Heart left ventricle (tissue), 16 donors: Measurements from ENCODE around the gene IL23R. TPM values are rescaled to one million over a fixed set of nuclear protein-coding genes. Genes with fewer than 3 reads are reported as not detected.

Source experiments
- ATAC-seq, 4 donors: fragments of 200-7000 bp; cut with Tn5 transposase; one replicate each; pipeline ENCODE4 v1.9.1; 2020 to 2022; ENCODE audit warnings: moderate library complexity in 4 of 4, mild to moderate bottlenecking in 3 of 4, moderate number of reproducible peaks in 1 of 4
- DNase-seq, 5 donors: peaks; one replicate each; pipeline ENCODE4 v3.0.0-alpha.2; 2020
- H3K27ac ChIP-seq, 12 donors: fragments of 200-600 bp; sonication (generic) in 4 of 12; one replicate each; pipeline versions ENCODE4 v1.5.0 to v1.8.0; 2016 to 2022; ENCODE audit warnings: mild to moderate bottlenecking in 2 of 12
- H3K27me3 ChIP-seq, 9 donors: fragments of 200-600 bp; sonication (generic) in 2 of 9; one replicate each; pipeline versions ENCODE4 v1.5.1 to v1.8.0; 2016 to 2022; ENCODE audit warnings: mild to moderate bottlenecking in 3 of 9
- H3K36me3 ChIP-seq, 9 donors: fragments of 200-600 bp; sonication (generic) in 2 of 9; one replicate each; pipeline versions ENCODE4 v1.5.0 to v1.8.0; 2018 to 2022; ENCODE audit warnings: mild to moderate bottlenecking in 2 of 9
- H3K4me1 ChIP-seq, 12 donors: fragments of 200-600 bp; sonication (generic) in 4 of 12; one replicate each; pipeline versions ENCODE4 v1.5.0 to v1.8.0; 2016 to 2022; ENCODE audit warnings: mild to moderate bottlenecking in 3 of 12
- H3K4me3 ChIP-seq, 12 donors: fragments of 200-600 bp; sonication (generic) in 4 of 12; one replicate each; pipeline versions ENCODE4 v1.5.0 to v1.8.0; 2017 to 2022; ENCODE audit warnings: mild to moderate bottlenecking in 9 of 12, moderate library complexity in 4 of 12
- H3K9me3 ChIP-seq, 12 donors: fragments of 200-600 bp; sonication (generic) in 4 of 12; one replicate each; pipeline versions ENCODE4 v1.5.0 to v1.8.0; 2016 to 2022; ENCODE audit warnings: mild to moderate bottlenecking in 1 of 12
- POLR2A ChIP-seq, 2 donors: fragments of 450-650 bp; IDR thresholded peaks; one replicate each; pipeline ENCODE4 v1.6.1; 2017; ENCODE audit warnings: antibody characterized with exemption in 2 of 2, mild to moderate bottlenecking in 2 of 2, moderate library complexity in 2 of 2
- WGBS, 4 donors: extraction: QIAGEN DNeasy Blood & Tissue Kit in 2 of 4; methylation state at CpG; one replicate each; pipeline versions ENCODE4 v1.1.5 to v1.1.7; 2013 to 2018; 5-methylcytosine and 5-hydroxymethylcytosine counted together
- intact Hi-C, 10 donors: fragments of 100-400 bp; cut with DNase I; formaldehyde crosslinking; loops; one replicate each; pipeline versions ENCODE4 v1.11.1 to v1.14.2; 2022
- polyA plus RNA-seq, 2 donors: library from polyadenylated mRNA; stranded (reverse); fragments of 200-250 nt; gene quantifications; one replicate each; pipeline ENCODE4 v1.2.3, GENCODE V29; 2013
- total RNA-seq, 9 donors: library from RNA; depleted of rRNA in 2 of 9; stranded (reverse); fragments of >200 nt in 2 of 9; fragmentation: NEBNext Ultra II Directional in 3 of 9; extraction: Animal tissue kit (Norgen Biotek cat#: 25700) in 3 of 9; gene quantifications; one replicate each; pipeline versions ENCODE4 v1.1.0 to v1.2.4, GENCODE V29; 2016 to 2023
- TF ChIP-seq, protein P1 (sequence below), 12 donors: fragments of 200-600 bp; sonication (generic) in 4 of 12; IDR thresholded peaks; one replicate each; pipeline versions ENCODE4 v1.5.0 to v1.8.0; 2018 to 2022; ENCODE audit warnings: antibody characterized with exemption in 12 of 12, mild to moderate bottlenecking in 5 of 12
- donor health status: ischemic (EF 13 %, LVEDD 7.1; RV severe dilation, severe dysfunction).
- donor health status: healthy with polysubstance abuse.
- donor health status: DM: no; HTN: yes; CAD: no.
- donor health status: DM: no; HTN: no; CAD: no.
- donor health status: ischemic (EF 25% LVEDD 6.9; RV normal size, moderate dysfunction).
- donor health status: ischemic (EF 25% LVEDD 5.7; RV mildly dilated, moderate dysfunction).
- donor health status: healthy.
- donor health status: DM: yes; HTN: yes; CAD: no.
- donor health status: ischemic (EF 35%, LVEDD 5.7; RV mildly dilated, moderate dysfunction).
- donor health status: nonischemic (EF 11% LVEDD 7.7; RV severe dilation, severe dysfunction).
- donor health status: DM: yes; HTN: yes; CAD: no.
- donor health status: PGD.
- donor health status: ischemic (EF 29% LVEDD 5.4; RV normal size, mild dysfunction).
- donor health status: nonischemic (EF 23%, LVEDD 6.1; RV moderate dilation, normal function).

The IL23R gene
- total and polyA plus RNA-seq, 11 donors: not detected

DNA sequence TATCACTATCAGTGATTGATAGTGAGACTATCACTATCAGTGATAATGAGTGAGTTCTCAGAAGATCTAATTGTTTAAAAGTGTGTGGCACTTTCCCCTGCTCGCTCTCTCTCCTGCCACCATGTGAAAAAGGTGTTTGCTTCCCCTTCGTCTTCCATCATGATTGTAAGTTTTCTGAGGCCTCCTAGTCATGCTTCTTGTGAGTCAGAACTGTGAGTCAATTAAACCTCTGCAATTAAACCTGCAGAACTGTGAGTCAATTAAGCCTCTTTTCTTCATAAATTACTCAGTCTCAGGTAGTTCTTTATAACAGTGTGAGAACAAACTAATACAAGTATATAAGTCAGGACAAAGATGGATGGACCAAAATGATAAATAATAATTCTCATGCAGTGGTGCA lies 7.0 kb upstream of the IL23R start:
- TF ChIP-seq, protein P1, sequence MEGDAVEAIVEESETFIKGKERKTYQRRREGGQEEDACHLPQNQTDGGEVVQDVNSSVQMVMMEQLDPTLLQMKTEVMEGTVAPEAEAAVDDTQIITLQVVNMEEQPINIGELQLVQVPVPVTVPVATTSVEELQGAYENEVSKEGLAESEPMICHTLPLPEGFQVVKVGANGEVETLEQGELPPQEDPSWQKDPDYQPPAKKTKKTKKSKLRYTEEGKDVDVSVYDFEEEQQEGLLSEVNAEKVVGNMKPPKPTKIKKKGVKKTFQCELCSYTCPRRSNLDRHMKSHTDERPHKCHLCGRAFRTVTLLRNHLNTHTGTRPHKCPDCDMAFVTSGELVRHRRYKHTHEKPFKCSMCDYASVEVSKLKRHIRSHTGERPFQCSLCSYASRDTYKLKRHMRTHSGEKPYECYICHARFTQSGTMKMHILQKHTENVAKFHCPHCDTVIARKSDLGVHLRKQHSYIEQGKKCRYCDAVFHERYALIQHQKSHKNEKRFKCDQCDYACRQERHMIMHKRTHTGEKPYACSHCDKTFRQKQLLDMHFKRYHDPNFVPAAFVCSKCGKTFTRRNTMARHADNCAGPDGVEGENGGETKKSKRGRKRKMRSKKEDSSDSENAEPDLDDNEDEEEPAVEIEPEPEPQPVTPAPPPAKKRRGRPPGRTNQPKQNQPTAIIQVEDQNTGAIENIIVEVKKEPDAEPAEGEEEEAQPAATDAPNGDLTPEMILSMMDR (IDR thresholded peaks at IDR 0.05): no peak
- no peak for TF ChIP-seq POLR2A (IDR thresholded peaks at IDR 0.05)
- Histone ChIP-seq H3K27ac (no peak overlapping the region), H3K36me3 (no peaks in the 10 kb centered on the region), H3K4me1 (no peaks in the 10 kb centered on the region), H3K9me3 (peaks cover 0 to 6% (median 0%) of the 10 kb centered on the region in 12 donors), H3K4me3 (no peak overlapping the region), H3K27me3 (peaks cover 0 to 14% (median 0%) of the 10 kb centered on the region in 9 donors)
- no peak for DNase-seq
- intact Hi-C loops: no loop called here
- WGBS, 4 donors: 81 to 91% (median 81%) methylated on average over 2 of the region's 2 CpGs
- ATAC-seq: no peak

DNA sequence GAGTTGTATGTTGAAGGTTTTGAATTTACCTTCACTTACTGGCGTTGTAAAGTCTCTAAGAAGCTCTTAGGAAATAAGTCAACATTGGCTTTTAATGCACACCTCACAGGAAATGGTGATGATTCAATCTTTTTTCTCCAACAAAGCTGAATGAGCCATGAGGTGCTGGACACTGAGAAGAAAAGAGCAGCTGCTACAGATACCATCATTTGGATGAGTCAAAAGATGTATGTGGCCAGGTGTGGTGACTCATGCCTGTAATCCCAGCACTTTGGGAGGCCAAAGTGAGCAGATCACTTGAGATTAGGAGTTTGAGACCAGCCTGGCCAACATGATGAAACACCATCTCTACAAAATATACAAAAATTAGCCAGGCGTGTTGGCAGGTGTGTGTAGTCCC lies 3.3 kb upstream of the IL23R start:
- ATAC-seq (no peak), DNase-seq (no peak)
- Histone ChIP-seq H3K27ac (no peak overlapping the region), H3K36me3 (no peaks in the 10 kb centered on the region), H3K9me3 (peaks cover 0 to 2% (median 0%) of the 10 kb centered on the region in 12 donors), H3K4me3 (no peak overlapping the region), H3K4me1 (no peaks in the 10 kb centered on the region), H3K27me3 (no peaks in the 10 kb centered on the region)
- 91 to 96% (median 93%) methylated on average over 2 of the region's 2 CpGs for WGBS, 4 donors
- intact Hi-C loops: no loop called here
- no peak for TF ChIP-seq POLR2A (IDR thresholded peaks at IDR 0.05)

DNA sequence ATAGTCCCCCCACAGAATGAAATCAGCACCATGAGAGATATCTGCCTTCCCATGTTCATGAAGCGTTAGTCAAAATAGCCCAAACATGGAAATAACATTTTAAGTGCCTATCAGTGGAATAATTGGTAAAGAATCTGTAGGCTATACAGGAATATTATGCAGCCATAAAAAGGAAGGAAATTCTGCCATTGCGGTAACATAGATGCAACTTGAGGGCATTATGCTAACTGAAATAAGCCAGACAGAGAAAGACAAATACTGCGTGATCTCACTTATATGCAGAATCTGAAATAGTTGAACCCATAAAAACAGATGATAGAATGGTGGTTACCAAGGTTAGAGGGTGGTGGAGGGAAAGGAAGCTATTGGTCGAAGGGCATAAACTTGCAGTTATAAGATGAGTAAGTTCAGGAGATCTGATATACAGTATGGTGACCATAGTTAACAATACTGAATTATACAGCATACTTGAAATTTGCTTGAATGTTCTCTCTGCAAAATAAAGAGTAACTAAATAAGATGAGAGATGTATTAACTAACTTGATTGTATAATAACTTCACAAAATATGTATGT lies 699 bp upstream of the IL23R start:
- Histone ChIP-seq H3K4me1 (peaks cover 0 to 5% (median 0%) of the 10 kb centered on the region in 12 donors), H3K4me3 (no peak overlapping the region), H3K27ac (no peak overlapping the region), H3K9me3 (peaks cover 0 to 2% (median 0%) of the 10 kb centered on the region in 12 donors), H3K27me3 (no peaks in the 10 kb centered on the region), H3K36me3 (no peaks in the 10 kb centered on the region)
- DNase-seq: no peak
- ATAC-seq: no peak
- intact Hi-C loops: no loop called here
- no peak for TF ChIP-seq POLR2A (IDR thresholded peaks at IDR 0.05)
- TF ChIP-seq, protein P1 (IDR thresholded peaks at IDR 0.05): no peak
- 92 to 95% (median 94%) methylated on average over 4 of the region's 4 CpGs for WGBS, 4 donors

DNA sequence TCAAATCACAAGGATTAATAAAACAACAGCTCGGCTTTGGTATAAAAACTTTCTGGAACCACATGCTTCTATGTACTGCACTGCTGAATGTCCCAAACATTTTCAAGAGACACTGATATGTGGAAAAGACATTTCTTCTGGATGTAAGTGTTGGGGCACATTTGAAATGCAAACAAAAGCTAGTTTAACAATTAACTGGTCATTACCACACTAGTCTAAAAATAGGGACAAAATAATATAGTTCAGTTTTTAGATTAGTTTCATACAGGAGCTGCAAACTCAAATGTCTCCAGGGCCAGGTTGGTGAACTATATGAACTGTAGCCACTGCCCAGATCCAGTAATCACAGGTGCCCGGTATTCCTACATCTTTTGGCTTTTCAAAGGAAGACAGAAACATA lies 3.2 kb downstream of the IL23R start:
- intact Hi-C loops: no loop called here
- DNase-seq (no peak), ATAC-seq (no peak)
- H3K4me1 ChIP-seq: peaks cover 0 to 5% (median 0%) of the 10 kb centered on the region in 12 donors
- H3K27me3 ChIP-seq: no peaks in the 10 kb centered on the region
- H3K9me3 ChIP-seq: peaks cover 0 to 2% (median 0%) of the 10 kb centered on the region in 12 donors
- WGBS, 4 donors: 79 to 95% (median 91%) methylated on average over 2 of the region's 2 CpGs
- no peaks in the 10 kb centered on the region for H3K36me3 ChIP-seq
- H3K4me3 ChIP-seq: no peak overlapping the region
- no peak overlapping the region for H3K27ac ChIP-seq
- no peak for TF ChIP-seq POLR2A (IDR thresholded peaks at IDR 0.05)
- TF ChIP-seq, protein P1 (IDR thresholded peaks at IDR 0.05): no peak

DNA sequence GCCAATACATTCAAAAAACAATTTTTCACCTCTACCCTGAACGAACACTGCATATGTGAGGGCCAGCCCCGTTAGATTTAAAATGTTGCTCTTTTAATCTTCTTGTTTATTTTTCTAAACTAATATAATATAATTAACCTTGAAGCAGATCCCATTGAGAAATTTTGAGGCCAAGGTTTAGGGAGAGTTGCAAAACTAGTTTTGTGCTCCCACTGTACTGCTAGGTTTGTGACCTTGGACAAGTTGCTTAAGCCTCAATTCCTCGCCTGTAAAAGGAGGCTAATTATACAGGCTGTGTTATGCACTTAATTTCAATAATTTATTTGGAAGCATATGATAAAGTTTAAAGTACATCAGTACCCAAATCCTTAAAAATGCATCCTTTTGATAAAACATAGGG lies 3.7 kb downstream of the IL23R start:
- intact Hi-C loops: no loop called here
- H3K4me1 ChIP-seq: peaks cover 0 to 5% (median 0%) of the 10 kb centered on the region in 12 donors
- no peak for ATAC-seq
- H3K27ac ChIP-seq: no peak overlapping the region
- H3K36me3 ChIP-seq: no peaks in the 10 kb centered on the region
- DNase-seq: no peak
- TF ChIP-seq, protein P1 (IDR thresholded peaks at IDR 0.05): no peak
- TF ChIP-seq POLR2A (IDR thresholded peaks at IDR 0.05): no peak
- H3K4me3 ChIP-seq: no peak overlapping the region
- no peaks in the 10 kb centered on the region for H3K27me3 ChIP-seq
- WGBS, 4 donors: 86 to 92% (median 88%) methylated on average over 3 of the region's 3 CpGs
- H3K9me3 ChIP-seq: peaks cover 0 to 2% (median 0%) of the 10 kb centered on the region in 12 donors
